ENCODE results near the gene PTCD2.
"Not testable (repeated sequence)": the region's sequence is repeated elsewhere in the genome, so short reads cannot be mapped to it uniquely, and the experiment has no call there.

The PTCD2 gene

DNA sequence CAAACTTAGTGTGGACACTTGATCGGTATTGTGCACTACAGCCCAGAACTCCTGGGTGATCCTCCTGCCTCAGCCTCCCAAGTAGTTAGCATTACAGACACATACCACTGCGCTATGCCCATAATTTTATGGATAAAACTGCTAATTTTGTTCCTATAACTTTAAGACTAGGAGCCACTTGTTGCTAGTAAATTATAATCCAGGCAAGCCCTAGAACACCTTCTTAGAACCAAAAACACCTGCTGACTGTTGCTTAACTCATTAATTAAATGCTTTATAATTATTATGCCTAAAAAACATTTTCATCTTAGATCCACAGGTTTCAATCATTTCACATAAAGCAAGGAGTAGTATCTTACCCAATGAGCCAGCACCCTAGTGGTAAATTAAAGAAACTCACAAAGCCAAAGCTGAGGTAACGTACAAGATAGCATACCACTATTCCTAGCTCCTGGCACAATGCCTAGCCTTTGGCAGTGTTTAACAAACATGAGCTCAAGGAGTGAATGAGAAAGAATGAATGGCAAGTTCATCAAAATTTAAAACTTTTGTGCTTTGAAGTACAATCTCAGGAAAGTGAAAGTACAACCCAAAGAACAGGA lies 5.5 kb upstream of the PTCD2 start:
- Histone ChIP-seq H3K36me3 (ENCODE audit: insufficient read depth, low read length) (peaks cover 60% of the 10 kb centered on the region), H3K9ac (ENCODE audit: low read depth, low read length) (no peak overlapping the region), H3K4me3 (ENCODE audit: low read length) (no peak overlapping the region), H3K27ac (ENCODE audit: low read depth, low read length) (no peak overlapping the region), H3K4me1 (ENCODE audit: insufficient read depth, low read length) (no peaks in the 10 kb centered on the region; the same call in 1 of the 2 replicates), H3K9me3 (ENCODE audit: insufficient read depth, low read depth, low read length) (no peaks in the 10 kb centered on the region), H3K27me3 (ENCODE audit: insufficient read depth, low read length) (no peaks in the 10 kb centered on the region)
- WGBS: 92% methylated on average over 3 of the region's 3 CpGs

GRCh38 chr5:72319435-72319975 lies 668 bp upstream of the PTCD2 start:
- Histone ChIP-seq H3K36me3 (ENCODE audit: insufficient read depth, low read length) (peaks cover 29% of the 10 kb centered on the region), H3K4me3 (ENCODE audit: low read length) (peak overlapping the region; percentile 92), H3K27ac (ENCODE audit: low read depth, low read length) (peak overlapping the region; percentile 86), H3K9ac (ENCODE audit: low read depth, low read length) (peak overlapping the region; percentile 92)
- not testable (repeated sequence) for H3K27me3 ChIP-seq (ENCODE audit: insufficient read depth, low read length); H3K9me3 ChIP-seq (ENCODE audit: insufficient read depth, low read depth, low read length); H3K4me1 ChIP-seq (ENCODE audit: insufficient read depth, low read length)
- WGBS: 9% methylated on average over 28 of the region's 28 CpGs

DNA sequence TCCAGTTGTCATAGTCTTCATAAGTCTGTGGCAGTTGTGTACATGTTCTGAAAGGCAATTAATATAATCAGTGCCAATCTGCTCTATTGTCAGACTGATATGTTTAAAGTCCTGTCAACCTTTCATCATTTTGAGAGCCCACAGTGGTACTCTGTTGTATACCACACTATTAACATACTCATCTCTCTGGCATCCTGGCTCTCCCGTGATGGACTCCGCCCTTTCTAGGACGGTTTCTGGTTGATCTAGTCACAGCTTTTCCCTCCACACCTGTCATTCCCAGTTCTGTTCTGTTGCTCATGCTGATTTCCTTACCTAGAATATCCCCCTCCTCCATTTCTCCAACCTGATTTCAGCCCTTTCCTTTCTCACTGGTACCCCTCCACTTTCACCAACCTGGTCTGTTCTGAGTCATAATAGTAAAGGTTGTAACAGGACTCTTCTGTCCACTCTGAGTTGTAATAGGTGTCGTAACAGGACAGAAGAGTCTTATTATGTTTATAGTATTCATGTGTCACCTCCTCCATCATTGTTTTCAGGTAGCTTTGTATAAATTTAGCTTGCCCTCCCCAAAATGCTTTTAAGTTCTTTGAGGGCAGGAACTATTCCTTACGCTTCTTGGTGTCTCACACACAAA lies 4.1 kb downstream of the PTCD2 start:
- no peak overlapping the region for H3K4me3 ChIP-seq (ENCODE audit: low read length)
- H3K4me1 ChIP-seq (ENCODE audit: insufficient read depth, low read length): no peaks in the 10 kb centered on the region
- H3K9me3 ChIP-seq (ENCODE audit: insufficient read depth, low read depth, low read length): no peaks in the 10 kb centered on the region
- no peak overlapping the region for H3K9ac ChIP-seq (ENCODE audit: low read depth, low read length)
- H3K36me3 ChIP-seq (ENCODE audit: insufficient read depth, low read length): peaks cover 55% of the 10 kb centered on the region
- 93% methylated on average over 5 of the region's 5 CpGs for WGBS
- H3K27ac ChIP-seq (ENCODE audit: low read depth, low read length): no peak overlapping the region
- H3K27me3 ChIP-seq (ENCODE audit: insufficient read depth, low read length): no peaks in the 10 kb centered on the region

DNA sequence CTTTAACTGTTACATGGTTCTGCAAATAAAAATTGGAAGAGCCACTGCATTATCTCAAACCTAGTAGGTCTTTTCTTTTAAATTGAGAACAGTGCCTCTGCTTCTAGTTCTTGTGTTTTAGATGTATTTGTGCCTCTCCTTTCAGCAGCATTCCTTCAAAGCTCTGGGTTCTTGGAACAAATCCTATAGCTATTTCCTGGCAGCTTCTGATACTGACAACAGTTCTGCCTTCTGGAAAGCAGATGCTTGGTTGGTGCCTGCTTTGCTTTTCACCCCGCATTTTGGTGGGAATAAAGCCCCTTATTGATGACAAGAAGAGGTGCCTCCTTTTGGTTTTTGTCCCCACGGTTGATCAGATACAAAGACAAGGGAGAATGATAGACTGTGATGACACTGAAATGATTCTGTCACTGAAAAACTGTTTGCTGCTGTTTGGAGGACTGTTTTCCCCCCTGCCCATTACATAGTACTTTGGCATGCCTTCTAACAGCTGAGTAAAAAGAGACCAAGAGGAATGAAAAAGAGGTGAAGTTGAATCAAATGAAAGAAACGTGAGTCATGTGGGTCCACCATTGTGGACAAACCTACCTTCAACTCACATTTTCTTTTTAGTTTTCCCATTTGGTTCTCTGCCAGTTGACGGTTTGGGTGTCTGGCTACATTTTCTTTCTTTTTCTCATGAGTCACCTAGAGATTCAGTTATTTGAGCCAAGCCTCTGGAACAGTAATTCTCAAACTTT lies 5.6 kb downstream of the PTCD2 start:
- H3K27me3 ChIP-seq (ENCODE audit: insufficient read depth, low read length): no peaks in the 10 kb centered on the region
- H3K4me1 ChIP-seq (ENCODE audit: insufficient read depth, low read length): 0 out of 2 replicates have a peak, but pooled peaks cover under 1% of the 10 kb centered on the region
- no peak overlapping the region for H3K9ac ChIP-seq (ENCODE audit: low read depth, low read length)
- H3K4me3 ChIP-seq (ENCODE audit: low read length): no peak overlapping the region
- peaks cover 67% of the 10 kb centered on the region for H3K36me3 ChIP-seq (ENCODE audit: insufficient read depth, low read length)
- 95% methylated on average over 4 of the region's 4 CpGs for WGBS
- no peak overlapping the region for H3K27ac ChIP-seq (ENCODE audit: low read depth, low read length)
- H3K9me3 ChIP-seq (ENCODE audit: insufficient read depth, low read depth, low read length): no peaks in the 10 kb centered on the region

- H3K4me1 ChIP-seq (ENCODE audit: insufficient read depth, low read length): peaks cover 3% of the 10 kb centered on the region; the same call in 1 of the 2 replicates
- H3K9me3 ChIP-seq (ENCODE audit: insufficient read depth, low read depth, low read length): no peaks in the 10 kb centered on the region
- WGBS: 98% methylated on average over 2 of the region's 2 CpGs
- no peak overlapping the region for H3K9ac ChIP-seq (ENCODE audit: low read depth, low read length)
- no peak overlapping the region for H3K27ac ChIP-seq (ENCODE audit: low read depth, low read length)
- no peaks in the 10 kb centered on the region for H3K27me3 ChIP-seq (ENCODE audit: insufficient read depth, low read length)
- no peak overlapping the region for H3K4me3 ChIP-seq (ENCODE audit: low read length)
- peaks cover 72% of the 10 kb centered on the region for H3K36me3 ChIP-seq (ENCODE audit: insufficient read depth, low read length)
Observed at GRCh38 chr5:72326306-72326649, 6.1 kb downstream of the PTCD2 start.

DNA sequence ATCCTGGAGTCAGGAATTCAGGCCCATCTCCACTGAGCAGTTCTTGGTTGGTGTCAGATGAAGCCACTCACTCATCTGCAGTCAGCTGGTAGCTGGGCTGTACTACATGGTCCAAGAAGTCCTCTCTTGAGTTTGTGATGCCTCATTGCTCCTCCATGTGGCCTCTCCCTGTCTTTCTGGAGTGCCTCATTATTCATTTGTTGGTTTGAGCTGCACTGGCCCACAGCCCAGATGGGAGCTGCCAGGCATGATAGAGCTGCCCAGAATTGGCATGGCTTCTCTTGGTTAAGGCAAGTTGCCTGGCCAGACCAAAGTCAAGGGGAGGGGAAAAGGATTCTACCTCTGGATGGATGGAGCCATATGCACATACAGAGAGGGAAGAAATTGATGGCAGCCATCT lies 8.0 kb downstream of the PTCD2 start:
- no peak overlapping the region for H3K4me3 ChIP-seq (ENCODE audit: low read length)
- no peak overlapping the region for H3K9ac ChIP-seq (ENCODE audit: low read depth, low read length)
- H3K27me3 ChIP-seq (ENCODE audit: insufficient read depth, low read length): no peaks in the 10 kb centered on the region
- H3K4me1 ChIP-seq (ENCODE audit: insufficient read depth, low read length): peaks cover 3% of the 10 kb centered on the region; the same call in 1 of the 2 replicates
- H3K27ac ChIP-seq (ENCODE audit: low read depth, low read length): no peak overlapping the region
- peaks cover 86% of the 10 kb centered on the region for H3K36me3 ChIP-seq (ENCODE audit: insufficient read depth, low read length)
- H3K9me3 ChIP-seq (ENCODE audit: insufficient read depth, low read depth, low read length): no peaks in the 10 kb centered on the region

GRCh38 chr5:72330712-72331111 lies 10.5 kb downstream of the PTCD2 start:
- no peak overlapping the region for H3K9ac ChIP-seq (ENCODE audit: low read depth, low read length)
- H3K27me3 ChIP-seq (ENCODE audit: insufficient read depth, low read length): no peaks in the 10 kb centered on the region
- WGBS: 100% methylated on average over 1 of the region's 1 CpG
- H3K4me3 ChIP-seq (ENCODE audit: low read length): no peak overlapping the region
- peaks cover 79% of the 10 kb centered on the region for H3K36me3 ChIP-seq (ENCODE audit: insufficient read depth, low read length)
- no peak overlapping the region for H3K27ac ChIP-seq (ENCODE audit: low read depth, low read length)
- peaks cover 3% of the 10 kb centered on the region; the same call in 1 of the 2 replicates for H3K4me1 ChIP-seq (ENCODE audit: insufficient read depth, low read length)
- H3K9me3 ChIP-seq (ENCODE audit: insufficient read depth, low read depth, low read length): no peaks in the 10 kb centered on the region

- 98% methylated on average over 1 of the region's 1 CpG for WGBS
Observed at GRCh38 chr5:72337159-72337558, 17.0 kb downstream of the PTCD2 start.

DNA sequence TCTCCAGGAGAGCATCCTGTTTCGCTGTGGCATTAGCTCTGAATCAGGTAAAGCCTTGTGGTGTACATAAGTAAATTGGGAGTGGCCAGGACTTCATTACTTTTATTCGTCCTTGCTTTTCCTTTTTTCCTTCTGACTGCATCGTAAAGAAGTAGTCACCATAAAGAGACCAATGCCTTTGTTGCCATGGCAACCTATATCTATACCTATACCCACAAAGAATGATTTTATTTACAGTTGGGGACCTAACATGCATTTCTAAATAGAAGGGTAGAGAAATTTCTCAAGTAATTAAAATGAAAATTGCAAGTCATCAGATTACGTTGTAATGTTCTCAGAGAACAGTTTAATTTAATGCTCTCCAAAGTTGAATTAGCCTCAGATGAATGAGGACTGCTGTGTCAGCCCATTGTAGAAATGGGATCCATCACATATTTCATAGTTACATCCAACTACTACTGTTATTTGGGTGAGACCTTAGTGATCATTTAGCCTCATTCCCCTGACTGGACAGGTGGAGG lies 18.6 kb downstream of the PTCD2 start:
- Histone ChIP-seq H3K27me3 (ENCODE audit: insufficient read depth, low read length) (no peaks in the 10 kb centered on the region), H3K4me3 (ENCODE audit: low read length) (no peak overlapping the region), H3K9ac (ENCODE audit: low read depth, low read length) (no peak overlapping the region), H3K36me3 (ENCODE audit: insufficient read depth, low read length) (peaks cover 66% of the 10 kb centered on the region), H3K27ac (ENCODE audit: low read depth, low read length) (no peak overlapping the region), H3K4me1 (ENCODE audit: insufficient read depth, low read length) (no peaks in the 10 kb centered on the region), H3K9me3 (ENCODE audit: insufficient read depth, low read depth, low read length) (no peaks in the 10 kb centered on the region)
- WGBS: 95% methylated on average over 4 of the region's 4 CpGs

More at GRCh38 chr5:72337159-72337558, 17.0 kb downstream of the PTCD2 start:
- Histone ChIP-seq H3K4me3 (ENCODE audit: low read length) (no peak overlapping the region), H3K27me3 (ENCODE audit: insufficient read depth, low read length) (no peaks in the 10 kb centered on the region), H3K9ac (ENCODE audit: low read depth, low read length) (no peak overlapping the region), H3K9me3 (ENCODE audit: insufficient read depth, low read depth, low read length) (no peaks in the 10 kb centered on the region), H3K27ac (ENCODE audit: low read depth, low read length) (no peak overlapping the region), H3K36me3 (ENCODE audit: insufficient read depth, low read length) (peaks cover 61% of the 10 kb centered on the region), H3K4me1 (ENCODE audit: insufficient read depth, low read length) (no peaks in the 10 kb centered on the region)

- H3K4me3 ChIP-seq (ENCODE audit: low read length): no peak overlapping the region
- H3K36me3 ChIP-seq (ENCODE audit: insufficient read depth, low read length): peaks cover 31% of the 10 kb centered on the region
- H3K4me1 ChIP-seq (ENCODE audit: insufficient read depth, low read length): no peaks in the 10 kb centered on the region
- H3K27me3 ChIP-seq (ENCODE audit: insufficient read depth, low read length): no peaks in the 10 kb centered on the region
- H3K27ac ChIP-seq (ENCODE audit: low read depth, low read length): no peak overlapping the region
- H3K9ac ChIP-seq (ENCODE audit: low read depth, low read length): no peak overlapping the region
- 95% methylated on average over 2 of the region's 2 CpGs for WGBS
- H3K9me3 ChIP-seq (ENCODE audit: insufficient read depth, low read depth, low read length): no peaks in the 10 kb centered on the region
Observed at GRCh38 chr5:72346398-72346797, 26.2 kb downstream of the PTCD2 start.

DNA sequence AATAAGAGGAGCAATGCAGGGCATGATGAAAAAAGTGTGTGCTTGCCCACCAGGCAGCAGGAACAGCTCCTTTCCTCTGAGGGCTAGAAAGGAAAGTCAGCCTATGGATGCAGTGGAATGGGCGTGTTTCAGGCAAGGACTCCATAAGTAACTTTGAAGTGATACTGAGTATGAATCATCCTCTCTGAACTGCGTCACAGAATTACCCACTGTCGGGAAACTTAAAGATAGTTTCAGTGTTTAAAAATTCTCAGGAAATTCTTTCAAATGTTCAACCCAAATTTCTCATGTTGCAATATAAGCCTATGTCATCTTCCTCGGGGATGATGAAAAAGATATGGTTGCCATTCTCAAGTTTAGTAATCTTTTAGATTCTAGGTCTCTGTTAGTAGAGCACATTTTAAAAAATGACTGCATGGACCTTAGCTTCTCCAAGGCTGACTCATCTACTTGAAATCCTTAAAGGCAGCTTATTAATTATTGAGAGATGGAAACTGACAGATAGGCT lies 27.7 kb downstream of the PTCD2 start:
- Histone ChIP-seq H3K4me1 (ENCODE audit: insufficient read depth, low read length) (no peaks in the 10 kb centered on the region), H3K4me3 (ENCODE audit: low read length) (no peak overlapping the region), H3K9me3 (ENCODE audit: insufficient read depth, low read depth, low read length) (no peaks in the 10 kb centered on the region), H3K36me3 (ENCODE audit: insufficient read depth, low read length) (peaks cover 24% of the 10 kb centered on the region), H3K27me3 (ENCODE audit: insufficient read depth, low read length) (no peaks in the 10 kb centered on the region), H3K27ac (ENCODE audit: low read depth, low read length) (no peak overlapping the region), H3K9ac (ENCODE audit: low read depth, low read length) (no peak overlapping the region)
- WGBS: 86% methylated on average over 3 of the region's 4 CpGs

Measured in HUES64 (cell line).